Adrenal gland (tissue), 5 donors: ENCODE measurements around the gene PRR16.

ENCODE experiments used
- CTCF ChIP-seq, 6 experiments: fragments of 450-650 bp in 4 of 6; fragments of 200-600 bp in 2 of 6; sonication (generic) in 1 of 6; IDR thresholded peaks; 1 replicate in 5 of 6; 2 replicates in 1 of 6; pipeline versions ENCODE4 v1.5.1 to v1.8.0; 2016 to 2021; ENCODE audit warnings: antibody characterized with exemption in 6 of 6, mild to moderate bottlenecking in 2 of 6, moderate library complexity in 1 of 6
- POLR2A ChIP-seq, 2 donors: fragments of 450-650 bp; IDR thresholded peaks; one replicate each; pipeline ENCODE4 v1.6.1; 2017; ENCODE audit warnings: antibody characterized with exemption in 2 of 2, mild to moderate bottlenecking in 2 of 2, moderate library complexity in 1 of 2
- donor health status: DM: no; HTN: no; CAD: no.

GRCh38 chr5:120473332-120473731 is 9.2 kb downstream of the PRR16 start:
- no peak for TF ChIP-seq CTCF (IDR thresholded peaks at IDR 0.05)
- TF ChIP-seq POLR2A (IDR thresholded peaks at IDR 0.05): no peak
